AG04450 (cell line): ENCODE measurements around the gene ARHGAP22. TPM values are rescaled to one million over a fixed set of nuclear protein-coding genes. Genes with fewer than 3 reads are reported as not detected.

Source experiments
- CTCF ChIA-PET: fragments of 300-600, 350-600 bp; formaldehyde crosslinking; extraction: SDS; loops from one replicate; lab custom pipeline; 2022; ENCODE audit warnings: antibody characterized with exemption, inconsistent platforms; lab: Charles Lee
- POLR2A ChIA-PET: fragments of 350-600 bp; formaldehyde crosslinking; extraction: SDS; loops from one replicate; lab custom pipeline; 2021; ENCODE audit warnings: antibody characterized with exemption, inconsistent platforms; lab: Yijun Ruan, JAX
- DNase-seq: peaks from one replicate; pipeline ENCODE4 v3.0.0-alpha.2; 2011; ENCODE audit warnings: low read depth, low spot score
- H3K27ac ChIP-seq: one replicate; pipeline ENCODE4 v1.5.1; 2012; ENCODE audit warnings: low read depth, low read length, control low read depth
- H3K27me3 ChIP-seq: one replicate; pipeline ENCODE4 v1.6.0; 2012; ENCODE audit warnings: low read length; ENCODE audit not compliant: control insufficient read depth, insufficient read depth
- H3K4me3 ChIP-seq: 2 replicates; pipeline ENCODE4 v1.5.1; 2011; ENCODE audit warnings: mild to moderate bottlenecking, low read depth, low read length, control low read depth
- H3K9me3 ChIP-seq: 2 replicates; pipeline ENCODE4 v1.5.1; 2012; ENCODE audit warnings: low read length; ENCODE audit not compliant: control insufficient read depth, insufficient read depth
- polyA plus RNA-seq: library from polyadenylated mRNA; depleted of rRNA; stranded (reverse); fragments of >200 nt; gene quantifications from 2 replicates; pipeline ENCODE4 v1.2.3, GENCODE V29; 2011
- TF ChIP-seq, protein P1 (sequence below): IDR thresholded peaks from 2 replicates; pipeline ENCODE4 v1.5.1; 2011; ENCODE audit warnings: low read depth, low read length, control low read depth, inconsistent platforms

Gene ARHGAP22
- polyA plus RNA-seq, 1 experiment = 8.2 TPM

GRCh38 chr10:48576501-48576900 is 28.4 kb downstream of the ARHGAP22 start:
- TF ChIP-seq, protein P1, sequence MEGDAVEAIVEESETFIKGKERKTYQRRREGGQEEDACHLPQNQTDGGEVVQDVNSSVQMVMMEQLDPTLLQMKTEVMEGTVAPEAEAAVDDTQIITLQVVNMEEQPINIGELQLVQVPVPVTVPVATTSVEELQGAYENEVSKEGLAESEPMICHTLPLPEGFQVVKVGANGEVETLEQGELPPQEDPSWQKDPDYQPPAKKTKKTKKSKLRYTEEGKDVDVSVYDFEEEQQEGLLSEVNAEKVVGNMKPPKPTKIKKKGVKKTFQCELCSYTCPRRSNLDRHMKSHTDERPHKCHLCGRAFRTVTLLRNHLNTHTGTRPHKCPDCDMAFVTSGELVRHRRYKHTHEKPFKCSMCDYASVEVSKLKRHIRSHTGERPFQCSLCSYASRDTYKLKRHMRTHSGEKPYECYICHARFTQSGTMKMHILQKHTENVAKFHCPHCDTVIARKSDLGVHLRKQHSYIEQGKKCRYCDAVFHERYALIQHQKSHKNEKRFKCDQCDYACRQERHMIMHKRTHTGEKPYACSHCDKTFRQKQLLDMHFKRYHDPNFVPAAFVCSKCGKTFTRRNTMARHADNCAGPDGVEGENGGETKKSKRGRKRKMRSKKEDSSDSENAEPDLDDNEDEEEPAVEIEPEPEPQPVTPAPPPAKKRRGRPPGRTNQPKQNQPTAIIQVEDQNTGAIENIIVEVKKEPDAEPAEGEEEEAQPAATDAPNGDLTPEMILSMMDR = no peak
- no peaks in the 10 kb centered on the region for H3K27me3 ChIP-seq
- H3K4me3 ChIP-seq = no peak overlapping the region
- H3K27ac ChIP-seq = no peak overlapping the region
- ChIA-PET CTCF (no interaction called here), POLR2A (no interaction called here)
- no peaks in the 10 kb centered on the region for H3K9me3 ChIP-seq
- no peak for DNase-seq

GRCh38 chr10:48575901-48576300 is 29.0 kb downstream of the ARHGAP22 start:
- Histone ChIP-seq H3K4me3 (no peak overlapping the region), H3K27me3 (no peaks in the 10 kb centered on the region), H3K9me3 (no peaks in the 10 kb centered on the region), H3K27ac (no peak overlapping the region)
- ChIA-PET CTCF (interaction anchor here (1.0 kb wide), 1 partner anchor 81 kb away, joined by 4 read pairs; no protein-coding TSS in a partner anchor), POLR2A (no interaction called here)
- no peak for DNase-seq
- TF ChIP-seq, protein P1 = no peak

DNA sequence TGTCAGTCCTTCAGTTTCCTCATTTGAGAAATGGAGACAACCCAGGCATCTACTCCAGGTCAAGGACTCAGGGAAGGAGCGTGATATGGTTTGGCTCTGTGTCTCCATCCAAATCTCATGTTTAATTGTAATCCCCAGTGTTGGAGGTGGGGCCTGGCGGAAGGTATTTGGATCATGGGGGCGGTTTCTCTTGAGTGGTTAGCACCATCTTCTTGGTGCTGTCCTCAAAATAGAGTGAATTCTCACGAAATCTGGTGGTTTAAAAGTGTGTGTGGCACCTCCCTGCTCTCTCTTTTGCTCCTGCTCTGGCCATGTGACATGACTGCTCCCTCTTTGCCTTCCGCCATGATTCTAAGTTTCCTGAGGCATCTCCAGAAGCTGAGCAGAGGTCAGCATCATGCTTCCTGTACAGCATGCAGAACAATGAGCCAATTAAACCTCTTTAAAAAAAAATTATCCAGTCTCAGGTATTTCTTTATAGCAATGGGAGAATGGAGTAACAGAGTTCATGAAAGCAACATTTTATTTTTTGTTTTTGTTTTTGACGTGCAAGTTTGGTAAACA is 30.0 kb downstream of the ARHGAP22 start:
- no peak overlapping the region for H3K27ac ChIP-seq
- TF ChIP-seq, protein P1 = no peak
- DNase-seq = no peak
- POLR2A ChIA-PET = no interaction called here
- CTCF ChIA-PET = interaction anchor here (1.0 to 11.1 kb wide), 2 partner anchors 82 to 83 kb away, joined by 4 to 94 read pairs; no protein-coding TSS in a partner anchor
- H3K27me3 ChIP-seq = no peaks in the 10 kb centered on the region
- no peak overlapping the region for H3K4me3 ChIP-seq
- H3K9me3 ChIP-seq = no peaks in the 10 kb centered on the region

DNA sequence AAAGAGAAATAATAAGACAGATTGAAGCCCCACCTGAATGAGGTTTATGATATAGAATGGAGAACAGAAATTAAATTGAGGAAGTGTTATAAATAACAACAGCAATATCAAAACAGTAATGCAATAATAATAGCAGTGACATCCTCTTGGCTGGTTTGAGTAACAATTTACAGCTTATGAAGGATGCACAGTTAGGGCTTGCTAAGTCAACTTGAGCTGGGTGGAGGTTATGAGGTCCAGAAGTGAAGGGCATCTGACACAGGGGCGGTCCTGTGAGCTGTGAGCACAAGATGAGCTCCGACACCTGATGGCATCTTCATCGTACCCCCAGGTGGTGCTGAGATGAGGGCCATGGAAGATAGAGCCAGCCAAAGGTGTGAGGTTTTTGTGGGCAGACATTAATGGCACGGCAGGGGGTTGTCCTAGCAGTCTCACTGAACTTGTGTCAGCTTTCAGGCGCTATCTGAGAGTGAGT is 30.5 kb downstream of the ARHGAP22 start:
- Histone ChIP-seq H3K27me3 (no peaks in the 10 kb centered on the region), H3K4me3 (no peak overlapping the region), H3K9me3 (no peaks in the 10 kb centered on the region), H3K27ac (no peak overlapping the region)
- POLR2A ChIA-PET = no interaction called here
- CTCF ChIA-PET = interaction anchor here (11.1 kb wide), 1 partner anchor 83 kb away, joined by 94 read pairs; no protein-coding TSS in a partner anchor
- DNase-seq = no peak
- TF ChIP-seq, protein P1 = no peak

DNA sequence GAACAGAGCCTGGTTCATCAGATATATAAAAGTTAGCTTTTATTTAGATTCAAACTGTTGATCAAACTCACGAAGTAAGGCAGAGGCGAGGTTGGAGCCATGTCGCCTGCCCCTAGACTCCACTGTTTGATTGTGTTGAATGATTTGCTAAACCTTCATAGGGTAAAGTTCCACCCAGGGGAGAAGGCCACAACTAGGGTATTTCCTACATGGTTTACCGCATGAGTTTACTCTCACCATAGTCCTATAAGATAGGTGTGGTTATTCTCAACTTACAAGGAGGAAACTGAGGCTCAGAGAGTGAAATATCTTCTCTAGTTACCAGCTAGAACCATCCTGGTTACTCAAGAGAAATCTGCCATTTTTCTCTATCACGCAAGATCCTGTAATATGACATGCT is 31.8 kb downstream of the ARHGAP22 start:
- H3K4me3 ChIP-seq = no peak overlapping the region
- ChIA-PET CTCF (interaction anchor here (0.6 to 11.1 kb wide), 2 partner anchors 42 to 84 kb away, joined by 3 to 94 read pairs; no protein-coding TSS in a partner anchor), POLR2A (no interaction called here)
- no peak overlapping the region for H3K27ac ChIP-seq
- TF ChIP-seq, protein P1 = no peak
- H3K27me3 ChIP-seq = no peaks in the 10 kb centered on the region
- DNase-seq = no peak
- H3K9me3 ChIP-seq = no peaks in the 10 kb centered on the region
